CD4-positive, CD25-positive, alpha-beta regulatory T cell (primary cell): ENCODE results near the gene ATG2A. TPM values are rescaled to one million over a fixed set of nuclear protein-coding genes. Genes with fewer than 3 reads are reported as not detected.

Source experiments
- ATAC-seq, 2 donors: fragments of 150-1000 bp; cut with Tn5 transposase; one replicate each; pipeline ENCODE4 v1.10.0; 2021; ENCODE audit warnings: low read depth in 2 of 2, moderate number of reproducible peaks in 2 of 2, moderate library complexity in 1 of 2
- DNase-seq, 3 donors: peaks; one replicate each; pipeline versions ENCODE4 v3.0.0 to v3.0.0-alpha.2; 2012 to 2022; ENCODE audit warnings: mixed read lengths in 1 of 3
- H3K27ac ChIP-seq: one replicate; pipeline ENCODE4 v1.7.0; 2013; ENCODE audit warnings: mild to moderate bottlenecking, low read length; ENCODE audit not compliant: insufficient read depth, poor library complexity, severe bottlenecking
- H3K27me3 ChIP-seq: one replicate; pipeline ENCODE4 v1.7.0; 2013; ENCODE audit warnings: low read length; ENCODE audit not compliant: control insufficient read depth, insufficient read depth
- H3K36me3 ChIP-seq: one replicate; pipeline ENCODE4 v1.7.0; 2013; ENCODE audit warnings: mild to moderate bottlenecking, low read length, moderate library complexity; ENCODE audit not compliant: control insufficient read depth, insufficient read depth
- H3K4me1 ChIP-seq: 2 replicates; pipeline ENCODE4 v1.7.0; 2013; ENCODE audit warnings: mild to moderate bottlenecking, low read length; ENCODE audit not compliant: insufficient read depth, control insufficient read depth, poor library complexity, severe bottlenecking
- H3K4me3 ChIP-seq: one replicate; pipeline ENCODE4 v1.7.0; 2013; ENCODE audit warnings: low read depth, mild to moderate bottlenecking, low read length, moderate library complexity
- H3K9me3 ChIP-seq, 2 experiments: 1 replicate in 1 of 2; 2 replicates in 1 of 2; pipeline ENCODE4 v1.7.0; 2013; ENCODE audit warnings: low read length in 2 of 2, mild to moderate bottlenecking in 1 of 2, moderate library complexity in 1 of 2; ENCODE audit not compliant: control insufficient read depth in 2 of 2
- H3K27ac Mint-ChIP-seq, 3 donors: one replicate each; pipeline ENCODE4 v1.8.0; 2020 to 2022; ENCODE audit warnings: mild to moderate bottlenecking in 3 of 3, mixed read lengths in 3 of 3, moderate library complexity in 2 of 3
- H3K27me3 Mint-ChIP-seq: one replicate; pipeline ENCODE4 v1.8.0; 2022; ENCODE audit warnings: mild to moderate bottlenecking, mixed read lengths
- H3K36me3 Mint-ChIP-seq: one replicate; pipeline ENCODE4 v1.8.0; 2020; ENCODE audit warnings: mixed read lengths
- H3K4me1 Mint-ChIP-seq, 4 donors: one replicate each; pipeline ENCODE4 v1.8.0; 2020 to 2022; ENCODE audit warnings: mixed read lengths in 4 of 4, mild to moderate bottlenecking in 1 of 4
- H3K4me3 Mint-ChIP-seq, 4 donors: one replicate each; pipeline ENCODE4 v1.8.0; 2020 to 2022; ENCODE audit warnings: mild to moderate bottlenecking in 4 of 4, mixed read lengths in 4 of 4, moderate library complexity in 3 of 4
- H3K9me3 Mint-ChIP-seq, 7 donors: one replicate each; pipeline ENCODE4 v1.8.0; 2020 to 2022; ENCODE audit warnings: mixed read lengths in 7 of 7, mild to moderate bottlenecking in 3 of 7, moderate library complexity in 2 of 7
- polyA plus RNA-seq, 4 donors: library from polyadenylated mRNA; unstranded; fragments of 300-500 nt; fragmentation: Illumina TruSeq; gene quantifications; one replicate each; pipeline ENCODE4 v1.2.3, GENCODE V29; 2021
- total RNA-seq: library from RNA; stranded (reverse); gene quantifications from one replicate; pipeline ENCODE4 v1.2.3, GENCODE V29; 2022

ATG2A gene
- total and polyA plus RNA-seq, 5 donors from 2014 or later = 5.8 to 234 (median 6.9) TPM

GRCh38 chr11:64915376-64915887 is 1.6 kb downstream of the ATG2A start:
- no peaks in the 10 kb centered on the region for H3K27me3 ChIP-seq
- Mint-ChIP-seq H3K9me3 (no peaks in the 10 kb centered on the region), H3K27me3 (no peaks in the 10 kb centered on the region), H3K4me3 (peak overlapping the region; percentile 92 to 93 (median 92)), H3K4me1 (peaks cover 5 to 34% (median 20%) of the 10 kb centered on the region in 4 donors), H3K36me3 (peaks cover 11% of the 10 kb centered on the region), H3K27ac (peak overlapping the region in 2 of 3 donors; percentile 95 to 97)
- H3K27ac ChIP-seq = peak overlapping the region; percentile 73
- H3K9me3 ChIP-seq = no peaks in the 10 kb centered on the region
- ATAC-seq (no peak), DNase-seq (no peak)
- H3K4me3 ChIP-seq = no peak overlapping the region
- H3K4me1 ChIP-seq = peaks cover 27% of the 10 kb centered on the region
- H3K36me3 ChIP-seq = peaks cover 31% of the 10 kb centered on the region

DNA sequence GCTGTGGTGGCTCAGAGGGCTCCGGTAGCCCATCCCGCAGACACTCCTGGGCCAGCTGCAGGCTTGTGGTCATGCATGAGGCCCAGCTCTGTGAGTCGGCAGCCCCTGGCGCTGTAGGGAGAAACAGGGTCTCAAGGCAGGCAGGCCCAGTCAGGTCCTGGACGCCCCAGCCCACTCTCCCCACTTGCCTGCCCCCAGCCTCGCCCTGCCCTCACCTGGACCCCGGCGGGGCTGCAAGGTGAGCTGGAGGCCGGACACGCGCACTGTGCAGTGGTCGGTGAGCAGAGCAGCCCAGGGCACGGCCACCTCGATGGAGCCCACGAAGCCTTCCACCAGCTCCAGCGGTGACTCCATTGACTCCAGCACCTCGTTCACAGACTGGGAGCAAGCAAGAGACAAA is 2.9 kb downstream of the ATG2A start:
- Mint-ChIP-seq H3K27ac (peak overlapping the region in 1 of 3 donors; percentile 78), H3K4me3 (peak overlapping the region in 2 of 4 donors; percentile 78 to 80), H3K36me3 (peaks cover 11% of the 10 kb centered on the region), H3K27me3 (no peaks in the 10 kb centered on the region), H3K9me3 (no peaks in the 10 kb centered on the region), H3K4me1 (peaks cover 5 to 34% (median 20%) of the 10 kb centered on the region in 4 donors)
- Histone ChIP-seq H3K9me3 (no peaks in the 10 kb centered on the region), H3K27ac (no peak overlapping the region), H3K4me3 (no peak overlapping the region), H3K27me3 (no peaks in the 10 kb centered on the region), H3K36me3 (peaks cover 41% of the 10 kb centered on the region), H3K4me1 (peaks cover 27% of the 10 kb centered on the region)
- DNase-seq (no peak), ATAC-seq (no peak)

GRCh38 chr11:64913171-64913727 is 3.8 kb downstream of the ATG2A start:
- no peaks in the 10 kb centered on the region for H3K27me3 ChIP-seq
- H3K27ac ChIP-seq = no peak overlapping the region
- Mint-ChIP-seq H3K9me3 (no peaks in the 10 kb centered on the region), H3K4me3 (peak overlapping the region in 2 of 4 donors; percentile 32 to 65), H3K27ac (peak overlapping the region in 1 of 3 donors; percentile 55), H3K4me1 (peaks cover 5 to 34% (median 20%) of the 10 kb centered on the region in 4 donors), H3K36me3 (peaks cover 11% of the 10 kb centered on the region), H3K27me3 (no peaks in the 10 kb centered on the region)
- DNase-seq = no peak
- peaks cover 27% of the 10 kb centered on the region for H3K4me1 ChIP-seq
- H3K9me3 ChIP-seq = no peaks in the 10 kb centered on the region
- no peak overlapping the region for H3K4me3 ChIP-seq
- H3K36me3 ChIP-seq = peaks cover 44% of the 10 kb centered on the region
- ATAC-seq = no peak

DNA sequence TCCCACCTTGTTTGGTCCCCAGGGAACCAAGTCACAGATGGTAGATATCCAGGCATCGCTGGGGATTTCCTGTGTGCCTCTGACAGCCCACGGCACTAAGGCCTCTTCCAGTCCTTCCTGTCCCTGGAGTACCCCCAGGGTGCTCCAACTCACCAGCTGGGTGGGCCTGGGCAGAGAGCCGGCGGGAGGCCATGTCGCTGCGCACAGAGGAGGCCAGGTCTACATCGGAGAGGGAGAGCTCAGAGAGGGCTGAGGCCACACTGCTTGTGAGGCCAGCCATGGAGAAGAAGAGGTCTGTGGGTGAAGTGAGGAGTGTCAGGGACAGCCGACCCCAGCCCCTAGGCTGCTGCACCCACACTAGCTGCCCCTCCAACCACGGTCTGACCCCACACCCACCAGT is 5.3 kb downstream of the ATG2A start:
- Mint-ChIP-seq H3K27ac (peak overlapping the region in 1 of 3 donors; percentile 69), H3K4me3 (peak overlapping the region in 2 of 4 donors; percentile 31 to 80), H3K9me3 (no peaks in the 10 kb centered on the region), H3K4me1 (peaks cover 0 to 20% (median 10%) of the 10 kb centered on the region in 4 donors), H3K27me3 (no peaks in the 10 kb centered on the region), H3K36me3 (peaks cover 16% of the 10 kb centered on the region)
- H3K27me3 ChIP-seq = no peaks in the 10 kb centered on the region
- H3K36me3 ChIP-seq = peaks cover 56% of the 10 kb centered on the region
- ATAC-seq (no peak), DNase-seq (no peak)
- no peak overlapping the region for H3K4me3 ChIP-seq
- H3K9me3 ChIP-seq = no peaks in the 10 kb centered on the region
- H3K27ac ChIP-seq = no peak overlapping the region
- H3K4me1 ChIP-seq = peaks cover 18% of the 10 kb centered on the region

DNA sequence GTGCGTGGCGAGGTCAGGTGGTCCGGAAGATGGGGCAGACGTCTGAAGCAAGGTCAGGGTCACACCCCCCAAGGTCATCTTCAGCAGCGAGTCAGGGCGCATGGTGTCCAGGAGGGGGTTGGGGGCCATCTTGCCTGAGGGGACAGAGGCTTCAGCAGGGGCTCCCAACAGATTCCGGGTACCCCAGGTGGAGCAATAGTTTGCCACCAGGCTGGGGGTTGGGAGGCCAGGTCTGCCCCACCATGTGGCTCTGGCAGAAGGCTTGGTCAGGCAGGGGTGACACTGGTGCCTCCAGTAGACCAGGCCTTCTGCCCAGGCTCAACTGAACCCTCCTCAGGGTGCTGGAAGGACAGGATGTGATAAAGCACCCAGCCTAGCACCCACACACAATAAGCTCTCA is 5.9 kb downstream of the ATG2A start:
- peaks cover 59% of the 10 kb centered on the region for H3K36me3 ChIP-seq
- H3K4me3 Mint-ChIP-seq = peak overlapping the region in 1 of 4 donors; percentile 80
- no peak for DNase-seq
- H3K9me3 ChIP-seq = no peaks in the 10 kb centered on the region
- peaks cover 0 to 16% (median 7%) of the 10 kb centered on the region in 4 donors for H3K4me1 Mint-ChIP-seq
- H3K27ac ChIP-seq = no peak overlapping the region
- no peaks in the 10 kb centered on the region for H3K27me3 ChIP-seq
- H3K4me1 ChIP-seq = peaks cover 14% of the 10 kb centered on the region
- H3K36me3 Mint-ChIP-seq = peaks cover 16% of the 10 kb centered on the region
- H3K4me3 ChIP-seq = no peak overlapping the region
- ATAC-seq = no peak
- H3K27me3 Mint-ChIP-seq = no peaks in the 10 kb centered on the region
- no peak overlapping the region for H3K27ac Mint-ChIP-seq
- no peaks in the 10 kb centered on the region for H3K9me3 Mint-ChIP-seq

- peaks cover 0 to 11% (median 4%) of the 10 kb centered on the region in 4 donors for H3K4me1 Mint-ChIP-seq
- no peak for ATAC-seq
- Histone ChIP-seq H3K27me3 (no peaks in the 10 kb centered on the region), H3K9me3 (no peaks in the 10 kb centered on the region), H3K27ac (no peak overlapping the region), H3K36me3 (peaks cover 63% of the 10 kb centered on the region), H3K4me3 (no peak overlapping the region), H3K4me1 (peaks cover 9% of the 10 kb centered on the region)
- peaks cover 0 to 1% (median 0%) of the 10 kb centered on the region in 7 donors for H3K9me3 Mint-ChIP-seq
- no peak overlapping the region for H3K4me3 Mint-ChIP-seq
- H3K27ac Mint-ChIP-seq = peak overlapping the region in 1 of 3 donors; percentile 32
- no peaks in the 10 kb centered on the region for H3K27me3 Mint-ChIP-seq
- H3K36me3 Mint-ChIP-seq = peaks cover 16% of the 10 kb centered on the region
- no peak for DNase-seq
These were observed 6.4 kb downstream of the ATG2A start for GRCh38 chr11:64910451-64911093.

DNA sequence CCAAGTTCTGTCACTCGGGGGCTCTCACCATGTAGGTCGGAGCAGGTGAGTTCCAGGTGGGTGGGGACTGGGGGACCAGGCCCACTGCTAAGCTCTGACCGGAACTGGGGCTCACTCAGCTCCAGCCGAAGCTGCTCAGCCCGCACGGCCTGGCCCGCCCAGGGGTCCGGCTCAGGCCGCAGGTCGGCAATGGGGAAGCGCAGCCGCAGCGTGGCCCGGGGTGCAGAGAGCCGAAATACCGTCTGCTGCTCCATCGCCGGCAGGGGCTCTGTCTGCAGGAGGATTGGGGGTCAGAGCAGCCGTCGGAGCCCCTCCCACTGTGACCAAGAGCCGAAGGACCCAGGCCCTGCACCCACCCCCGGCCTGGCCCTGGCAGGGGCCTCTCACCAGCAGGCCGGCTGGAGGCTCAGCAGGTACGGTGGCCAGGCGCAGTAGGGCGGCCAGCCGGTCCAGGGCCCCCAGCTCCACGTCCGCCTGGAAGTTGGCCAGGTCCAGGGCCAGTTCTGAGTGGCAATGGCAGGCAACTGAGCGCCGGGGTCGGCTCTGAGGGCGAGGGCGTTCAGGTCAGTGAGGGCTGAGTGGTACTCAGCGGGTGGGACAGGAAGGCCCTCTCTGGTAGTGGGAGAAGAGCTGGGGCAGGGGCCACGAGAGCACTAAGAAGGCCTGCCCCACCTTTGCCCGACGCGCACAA is 7.2 kb downstream of the ATG2A start:
- no peak overlapping the region for H3K4me3 ChIP-seq
- no peak for DNase-seq
- Mint-ChIP-seq H3K27me3 (no peaks in the 10 kb centered on the region), H3K4me1 (peaks cover 0 to 4% (median under 1%) of the 10 kb centered on the region in 4 donors), H3K4me3 (no peak overlapping the region), H3K9me3 (peaks cover 0 to 1% (median 0%) of the 10 kb centered on the region in 7 donors), H3K36me3 (peaks cover 22% of the 10 kb centered on the region), H3K27ac (no peak overlapping the region)
- H3K27me3 ChIP-seq = no peaks in the 10 kb centered on the region
- H3K4me1 ChIP-seq = peaks cover 1% of the 10 kb centered on the region
- H3K36me3 ChIP-seq = peaks cover 68% of the 10 kb centered on the region
- no peaks in the 10 kb centered on the region for H3K9me3 ChIP-seq
- ATAC-seq = no peak
- no peak overlapping the region for H3K27ac ChIP-seq
